Keratinocyte (primary cell): Measurements from ENCODE around the gene MAN2A2. TPM values are rescaled to one million over a fixed set of nuclear protein-coding genes. Genes with fewer than 3 reads are reported as not detected.
"Not testable (repeated sequence)": the region's sequence is repeated elsewhere in the genome, so short reads cannot be mapped to it uniquely, and the experiment has no call there.

Source experiments
- DNase-seq: peaks from one replicate; pipeline ENCODE4 v3.0.0-alpha.2; 2011; ENCODE audit warnings: low read depth, missing footprints, low spot score
- FAIRE-seq: peaks from 2 replicates; lab custom pipeline; 2011; peaks lifted over from hg19 to GRCh38; lab: Jason Lieb, UNC
- H2AFZ ChIP-seq: 2 replicates; pipeline ENCODE4 v1.6.0; 2012; ENCODE audit warnings: low read length, control low read depth, inconsistent platforms; ENCODE audit not compliant: control insufficient read depth
- H3K27ac ChIP-seq: 2 replicates; pipeline ENCODE4 v1.5.1; 2011; ENCODE audit warnings: low read length; ENCODE audit not compliant: control insufficient read depth, insufficient read depth
- H3K27me3 ChIP-seq: 3 replicates; pipeline ENCODE4 v1.6.0; 2011; ENCODE audit warnings: low read length; ENCODE audit not compliant: control insufficient read depth, insufficient read depth; ENCODE audit errors: extremely low read depth
- H3K36me3 ChIP-seq, 2 experiments: 2 replicates in 1 of 2; 3 replicates in 1 of 2; pipeline ENCODE4 v1.5.1; 2011; ENCODE audit warnings: low read length in 2 of 2, mild to moderate bottlenecking in 1 of 2; ENCODE audit not compliant: control insufficient read depth in 2 of 2, insufficient read depth in 2 of 2; ENCODE audit errors: extremely low read depth in 1 of 2
- H3K4me1 ChIP-seq: 3 replicates; pipeline ENCODE4 v1.5.1; 2011; ENCODE audit warnings: low read length; ENCODE audit not compliant: control insufficient read depth, insufficient read depth; ENCODE audit errors: extremely low read depth
- H3K4me2 ChIP-seq: 3 replicates; pipeline ENCODE4 v1.6.0; 2011; ENCODE audit warnings: low read depth, low read length; ENCODE audit not compliant: control insufficient read depth, insufficient read depth; ENCODE audit errors: extremely low read depth
- H3K4me3 ChIP-seq, 3 experiments: fragments of 200-600 bp in 1 of 3; sonication (generic) in 1 of 3; 2 replicates in 2 of 3; 3 replicates in 1 of 3; pipeline ENCODE4 v1.5.1; 2011 to 2016; ENCODE audit warnings: low read length in 3 of 3, mild to moderate bottlenecking in 3 of 3, control low read depth in 2 of 3, inconsistent platforms in 1 of 3, low read depth in 1 of 3, mixed read lengths in 1 of 3, mixed run types in 1 of 3, moderate library complexity in 1 of 3; ENCODE audit not compliant: control insufficient read depth in 2 of 3, insufficient read depth in 2 of 3; ENCODE audit errors: extremely low read depth in 1 of 3
- H3K79me2 ChIP-seq: 2 replicates; pipeline ENCODE4 v1.6.0; 2012; ENCODE audit warnings: low read length; ENCODE audit not compliant: control insufficient read depth, insufficient read depth
- H3K9ac ChIP-seq: 3 replicates; pipeline ENCODE4 v1.6.0; 2011; ENCODE audit warnings: low read length; ENCODE audit not compliant: control insufficient read depth, insufficient read depth; ENCODE audit errors: extremely low read depth
- H3K9me1 ChIP-seq: 3 replicates; pipeline ENCODE4 v1.6.0; 2011; ENCODE audit warnings: low read length; ENCODE audit not compliant: control insufficient read depth, insufficient read depth; ENCODE audit errors: extremely low read depth
- H3K9me3 ChIP-seq: 2 replicates; pipeline ENCODE4 v1.5.1; 2012; ENCODE audit warnings: low read depth, low read length; ENCODE audit not compliant: control insufficient read depth
- H4K20me1 ChIP-seq: 3 replicates; pipeline ENCODE4 v1.6.0; 2011; ENCODE audit warnings: low read length; ENCODE audit not compliant: control insufficient read depth, insufficient read depth; ENCODE audit errors: extremely low read depth
- CTCF ChIP-seq, 3 experiments: IDR thresholded peaks in 1 of 3; conservative IDR thresholded peaks in 1 of 3; optimal IDR thresholded peaks in 1 of 3; 2 replicates in 2 of 3; 3 replicates in 1 of 3; pipeline versions ENCODE3 to v1.5.1; 2011; ENCODE audit warnings: low read length in 3 of 3, mild to moderate bottlenecking in 3 of 3, moderate library complexity in 2 of 3, control low read depth in 1 of 3, inconsistent platforms in 1 of 3; ENCODE audit not compliant: insufficient read depth in 2 of 3; ENCODE audit errors: extremely low read depth in 1 of 3
- EZH2 ChIP-seq: IDR thresholded peaks from one replicate; pipeline ENCODE4 v1.6.1; 2012; ENCODE audit warnings: inconsistent platforms, mild to moderate bottlenecking, low read length, moderate library complexity
- dilution Hi-C: fragments of 300-500 bp; cut with MboI; formaldehyde crosslinking; loops from one replicate; pipeline ENCODE4 v1.7.0; 2020; ENCODE audit warnings: low sequenced_read_pairs; ENCODE audit not compliant: extremely low pct_ligation_motif_present
- polyA plus RNA-seq, 5 experiments: library from polyadenylated mRNA; depleted of rRNA in 3 of 5; stranded (reverse) in 3 of 5; stranded (forward) in 1 of 5; unstranded in 1 of 5; fragments of >200 nt; gene quantifications; 1 replicate in 1 of 5; 2 replicates in 3 of 5; 3 replicates in 1 of 5; pipeline versions ENCODE4 v1.2.1 to v1.2.3, GENCODE V29; 2011 to 2012; ENCODE audit warnings: missing spikeins in 2 of 5, low read depth in 1 of 5, low replicate concordance in 1 of 5

MAN2A2 gene
- polyA plus RNA-seq, 1 donor (not counting 4 experiments of a cell fraction or from before 2014, with no cell fraction given): 6.6 TPM

DNA sequence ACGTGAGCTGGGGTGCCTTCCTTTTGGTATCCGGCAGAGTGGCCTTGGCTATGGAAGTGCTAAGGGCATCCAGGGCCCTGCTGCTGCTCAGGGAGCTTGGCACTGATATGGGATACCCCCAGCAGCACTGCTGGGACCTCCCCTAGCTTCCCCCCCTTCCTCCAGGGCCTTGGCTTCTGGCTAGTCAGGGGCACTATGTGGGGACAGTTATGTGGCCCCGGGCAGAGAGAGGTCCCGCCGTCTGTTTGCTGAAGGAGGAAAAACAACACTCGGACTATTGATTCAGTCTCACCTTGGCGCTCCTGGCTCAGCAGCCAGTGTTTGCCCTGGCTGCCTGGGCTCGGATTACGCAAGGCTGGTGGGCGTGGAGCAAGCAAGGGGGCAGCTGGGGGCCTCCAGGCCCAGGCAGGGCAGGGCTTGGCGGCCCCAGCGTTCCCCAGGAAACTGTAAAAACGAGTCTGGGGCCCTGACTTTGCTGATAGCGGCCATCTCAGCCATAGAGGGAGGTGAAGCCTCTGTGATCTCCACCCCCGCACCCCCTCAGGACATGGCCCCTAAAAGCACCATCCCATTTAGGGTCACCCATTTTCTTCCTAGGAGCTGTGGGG, 29.0 kb upstream of the MAN2A2 start:
- Histone ChIP-seq H2AFZ (no peak overlapping the region), H3K4me1 (peaks cover 37% of the 10 kb centered on the region), H3K9ac (no peak overlapping the region), H3K9me3 (no peaks in the 10 kb centered on the region), H4K20me1 (no peaks in the 10 kb centered on the region), H3K4me2 (peak overlapping the region; percentile 88), H3K9me1 (peaks cover 3% of the 10 kb centered on the region), H3K27ac (no peak overlapping the region), H3K79me2 (peaks cover 52% of the 10 kb centered on the region), H3K27me3 (no peaks in the 10 kb centered on the region), H3K36me3 (peaks cover 7 to 24% of the 10 kb centered on the region in 2 experiments), H3K4me3 (no peak overlapping the region)
- dilution Hi-C loops: no loop called here
- TF ChIP-seq EZH2 (no peak), CTCF (optimal IDR thresholded peaks at IDR 0.05 in 1 of 3, IDR thresholded peaks at IDR 0.05 in 1 of 3, conservative IDR thresholded peaks at IDR 0.05 in 1 of 3; ENCODE audit: extremely low read depth in 1 of 3, insufficient read depth in 2 of 3, low read length in 3 of 3) (no peak)
- DNase-seq (no peak), FAIRE-seq (no peak)

- peaks cover 52% of the 10 kb centered on the region for H3K79me2 ChIP-seq
- FAIRE-seq: not testable (repeated sequence)
Observed at GRCh38 chr15:90874986-90875385, 28.1 kb upstream of the MAN2A2 start.

GRCh38 chr15:90875549-90875981, 27.5 kb upstream of the MAN2A2 start:
- no peak for DNase-seq
- Histone ChIP-seq H3K9me3 (no peaks in the 10 kb centered on the region), H3K27ac (no peak overlapping the region), H3K79me2 (peaks cover 49% of the 10 kb centered on the region), H3K4me2 (no peak overlapping the region), H3K9me1 (no peaks in the 10 kb centered on the region), H2AFZ (no peak overlapping the region), H3K4me3 (no peak overlapping the region), H3K9ac (no peak overlapping the region), H3K27me3 (no peaks in the 10 kb centered on the region), H4K20me1 (no peaks in the 10 kb centered on the region), H3K4me1 (peaks cover 22% of the 10 kb centered on the region), H3K36me3 (peaks cover 10 to 31% of the 10 kb centered on the region in 2 experiments)
- no peak for TF ChIP-seq CTCF (optimal IDR thresholded peaks at IDR 0.05 in 1 of 3, IDR thresholded peaks at IDR 0.05 in 1 of 3, conservative IDR thresholded peaks at IDR 0.05 in 1 of 3; ENCODE audit: extremely low read depth in 1 of 3, insufficient read depth in 2 of 3, low read length in 3 of 3)
- TF ChIP-seq EZH2: no peak
- dilution Hi-C loops: no loop called here
- FAIRE-seq: no peak

More at GRCh38 chr15:90874986-90875385, 28.1 kb upstream of the MAN2A2 start:
- H4K20me1 ChIP-seq, DNase-seq, H3K27ac ChIP-seq, H3K4me3 ChIP-seq, H3K9ac ChIP-seq, H3K4me2 ChIP-seq, H2AFZ ChIP-seq, H3K9me1 ChIP-seq, dilution Hi-C loops, H3K27me3 ChIP-seq, H3K9me3 ChIP-seq: not testable (repeated sequence)
- H3K4me1 ChIP-seq: peaks cover 28% of the 10 kb centered on the region
- peaks cover 7 to 27% of the 10 kb centered on the region in 2 experiments for H3K36me3 ChIP-seq
